SK-N-MC (cell line): ENCODE data around the gene CNNM2.

Source experiments
- EZH2 ChIP-seq: fragments of 200-600 bp; sonication (generic); IDR thresholded peaks from one replicate; pipeline ENCODE4 v1.6.1; 2017; ENCODE audit warnings: antibody characterized with exemption
- POLR2AphosphoS5 ChIP-seq: IDR thresholded peaks from 2 replicates; pipeline ENCODE4 v1.6.1; 2012; ENCODE audit warnings: mild to moderate bottlenecking, low read depth, low read length, borderline replicate concordance

DNA sequence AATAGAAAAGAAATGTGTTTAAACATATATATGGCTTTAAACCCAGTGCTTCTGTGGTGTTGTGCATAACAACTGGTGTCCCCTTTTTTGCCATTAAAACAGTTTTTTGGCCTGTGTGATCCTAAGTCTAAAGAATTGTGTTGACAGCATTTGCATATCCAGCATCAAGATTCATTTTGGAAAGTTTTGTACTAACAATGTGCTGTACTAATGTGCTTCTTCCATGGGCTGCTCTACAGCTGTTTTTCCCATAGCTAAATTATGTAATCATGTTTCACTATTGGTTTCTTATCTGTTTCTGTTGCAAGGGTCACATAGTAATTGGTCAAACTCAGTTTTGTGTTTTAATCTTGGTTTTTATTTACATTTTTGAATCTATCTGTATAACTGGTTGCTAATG is 5.5 kb downstream of the CNNM2 start:
- TF ChIP-seq POLR2AphosphoS5 (no peak), EZH2 (no peak)
